Central memory CD8-positive, alpha-beta T cell (primary cell): ENCODE measurements around the gene FARP1.

Experiments used
- ATAC-seq: fragments of 150-1000 bp; cut with Tn5 transposase; replicated peaks from 2 replicates; pipeline ENCODE4 v1.10.0; 2022; ENCODE audit warnings: mild to moderate bottlenecking, moderate FRiP score, moderate number of reproducible peaks; ENCODE audit not compliant: poor library complexity, severe bottlenecking; ENCODE audit errors: extremely low read depth
- DNase-seq, 2 donors: peaks; one replicate each; pipeline ENCODE4 v3.0.0; 2021; ENCODE audit warnings: low spot score in 2 of 2
- H3K27ac Mint-ChIP-seq: one replicate; pipeline ENCODE4 v1.8.0; 2022; ENCODE audit warnings: low read depth, mild to moderate bottlenecking, moderate library complexity, mixed read lengths
- H3K27me3 Mint-ChIP-seq: one replicate; pipeline ENCODE4 v1.8.0; 2022; ENCODE audit warnings: mixed read lengths
- H3K36me3 Mint-ChIP-seq: one replicate; pipeline ENCODE4 v1.8.0; 2022; ENCODE audit warnings: mild to moderate bottlenecking, moderate library complexity, mixed read lengths; ENCODE audit not compliant: insufficient read depth
- H3K4me1 Mint-ChIP-seq: one replicate; pipeline ENCODE4 v1.8.0; 2022; ENCODE audit warnings: mixed read lengths
- H3K4me3 Mint-ChIP-seq: one replicate; pipeline ENCODE4 v1.8.0; 2022; ENCODE audit warnings: mild to moderate bottlenecking, moderate library complexity, mixed read lengths
- H3K9me3 Mint-ChIP-seq: one replicate; pipeline ENCODE4 v1.8.0; 2022; ENCODE audit warnings: mixed read lengths

The FARP1 gene, protein sequence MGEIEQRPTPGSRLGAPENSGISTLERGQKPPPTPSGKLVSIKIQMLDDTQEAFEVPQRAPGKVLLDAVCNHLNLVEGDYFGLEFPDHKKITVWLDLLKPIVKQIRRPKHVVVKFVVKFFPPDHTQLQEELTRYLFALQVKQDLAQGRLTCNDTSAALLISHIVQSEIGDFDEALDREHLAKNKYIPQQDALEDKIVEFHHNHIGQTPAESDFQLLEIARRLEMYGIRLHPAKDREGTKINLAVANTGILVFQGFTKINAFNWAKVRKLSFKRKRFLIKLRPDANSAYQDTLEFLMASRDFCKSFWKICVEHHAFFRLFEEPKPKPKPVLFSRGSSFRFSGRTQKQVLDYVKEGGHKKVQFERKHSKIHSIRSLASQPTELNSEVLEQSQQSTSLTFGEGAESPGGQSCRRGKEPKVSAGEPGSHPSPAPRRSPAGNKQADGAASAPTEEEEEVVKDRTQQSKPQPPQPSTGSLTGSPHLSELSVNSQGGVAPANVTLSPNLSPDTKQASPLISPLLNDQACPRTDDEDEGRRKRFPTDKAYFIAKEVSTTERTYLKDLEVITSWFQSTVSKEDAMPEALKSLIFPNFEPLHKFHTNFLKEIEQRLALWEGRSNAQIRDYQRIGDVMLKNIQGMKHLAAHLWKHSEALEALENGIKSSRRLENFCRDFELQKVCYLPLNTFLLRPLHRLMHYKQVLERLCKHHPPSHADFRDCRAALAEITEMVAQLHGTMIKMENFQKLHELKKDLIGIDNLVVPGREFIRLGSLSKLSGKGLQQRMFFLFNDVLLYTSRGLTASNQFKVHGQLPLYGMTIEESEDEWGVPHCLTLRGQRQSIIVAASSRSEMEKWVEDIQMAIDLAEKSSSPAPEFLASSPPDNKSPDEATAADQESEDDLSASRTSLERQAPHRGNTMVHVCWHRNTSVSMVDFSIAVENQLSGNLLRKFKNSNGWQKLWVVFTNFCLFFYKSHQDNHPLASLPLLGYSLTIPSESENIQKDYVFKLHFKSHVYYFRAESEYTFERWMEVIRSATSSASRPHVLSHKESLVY

DNA sequence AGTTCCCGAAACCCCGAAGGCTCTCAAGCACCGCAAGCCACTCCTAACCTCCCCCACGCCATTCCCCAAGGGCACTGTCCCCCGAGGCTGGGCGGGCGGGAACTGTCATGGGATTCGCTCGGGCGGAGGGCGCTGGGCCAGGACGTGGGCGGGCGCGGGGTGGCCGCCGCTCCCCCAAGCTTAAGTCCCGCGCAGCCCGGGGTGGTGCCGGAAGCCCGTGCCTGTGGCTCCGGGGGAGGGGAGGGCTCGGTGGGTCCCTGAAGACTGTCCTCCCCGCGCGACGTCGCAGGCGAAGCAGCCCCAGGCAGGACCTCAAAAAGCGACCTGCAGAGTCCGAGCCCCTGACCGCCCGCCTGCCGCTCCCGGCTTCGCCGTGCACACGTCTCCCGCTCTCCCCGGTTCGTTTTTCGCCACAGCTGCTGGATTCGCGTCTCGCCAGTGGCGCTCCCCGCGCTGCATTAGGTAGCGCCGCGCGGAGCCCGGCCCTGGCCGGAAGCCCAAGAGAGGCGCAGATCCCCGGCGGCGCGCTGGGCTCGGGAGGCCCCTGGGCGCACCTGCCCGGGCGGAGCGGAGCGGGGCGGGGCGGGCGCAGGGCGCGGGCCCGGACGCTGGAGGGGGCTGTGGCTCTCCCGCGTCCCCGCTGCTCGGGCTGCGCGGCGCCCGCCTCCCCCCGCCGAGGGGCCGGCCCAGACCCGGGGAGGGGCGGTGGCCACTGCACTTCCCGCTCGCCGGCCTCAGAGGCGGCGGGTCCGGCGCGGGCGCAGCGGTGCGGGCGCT is at the start of gene FARP1:
Gene FARP1 (plus strand): TSS at position 715 of the 777 bp plus-strand sequence. CDS start 70,149 bp downstream, outside the sequence.
- ATAC-seq (peak; percentile 26), DNase-seq (no peak)
- Mint-ChIP-seq H3K4me3 (peak within 1 kb of the TSS; percentile 64), H3K36me3 (no peaks in the 10 kb centered on the region), H3K4me1 (peaks cover 4% of the 10 kb centered on the region), H3K9me3 (no peaks in the 10 kb centered on the region), H3K27me3 (peaks cover 68% of the 10 kb centered on the region), H3K27ac (no peak within 1 kb of the TSS)

DNA sequence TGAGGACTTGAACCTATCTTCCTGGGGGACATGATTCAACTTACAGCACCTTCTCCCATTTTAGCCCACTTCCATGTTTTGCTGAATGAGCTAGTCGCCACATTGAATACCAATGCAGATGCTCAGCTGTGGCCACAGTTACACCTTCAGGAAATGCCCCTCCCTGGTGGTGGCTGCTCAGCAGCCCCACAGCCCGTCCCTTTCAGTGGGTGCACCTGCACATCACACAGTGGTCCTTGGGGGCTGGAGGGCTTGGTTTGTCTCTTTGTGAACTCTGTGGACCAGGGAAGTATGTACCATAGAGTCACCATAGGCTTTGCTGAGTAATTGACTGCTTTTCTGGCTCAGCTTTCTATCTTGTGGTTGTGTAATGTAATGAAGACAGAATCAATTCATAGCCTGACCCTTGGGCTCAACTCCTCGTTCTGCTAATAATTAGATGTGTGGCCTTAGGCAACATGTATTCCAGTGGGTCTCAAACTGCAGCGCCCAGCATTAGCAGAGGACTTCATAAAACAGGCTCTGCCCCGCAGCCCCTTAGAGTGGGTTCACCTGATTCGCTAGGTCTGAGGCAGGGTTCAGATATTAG is 48.1 kb upstream of the FARP1 start:
- Mint-ChIP-seq H3K27ac (no peak overlapping the region), H3K4me1 (no peaks in the 10 kb centered on the region), H3K27me3 (peaks cover 35% of the 10 kb centered on the region), H3K4me3 (no peak overlapping the region), H3K36me3 (no peaks in the 10 kb centered on the region), H3K9me3 (peaks cover 5% of the 10 kb centered on the region)
- ATAC-seq (no peak), DNase-seq (no peak)

DNA sequence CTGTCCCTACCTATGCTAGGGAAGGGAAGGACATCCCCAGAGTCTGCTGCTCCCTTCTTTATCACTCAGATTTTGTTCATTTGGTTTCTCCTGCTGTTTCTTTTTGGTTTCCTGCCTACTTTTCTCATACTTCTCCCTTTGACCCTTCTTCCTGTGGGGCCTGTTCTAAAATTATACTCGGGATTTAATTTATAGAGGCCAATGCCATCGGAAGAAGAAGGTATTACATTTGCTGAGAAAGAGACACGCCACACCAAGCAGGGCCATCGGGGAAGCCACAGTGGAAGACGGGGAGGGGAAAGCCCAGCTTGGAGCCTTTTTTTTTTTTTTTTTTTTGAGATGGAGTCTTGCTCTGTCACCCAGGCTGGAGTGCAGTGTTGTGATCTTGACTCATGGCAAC is 46.8 kb upstream of the FARP1 start:
- DNase-seq: no peak
- Mint-ChIP-seq H3K4me1 (no peaks in the 10 kb centered on the region), H3K4me3 (no peak overlapping the region), H3K36me3 (no peaks in the 10 kb centered on the region), H3K9me3 (peaks cover 5% of the 10 kb centered on the region), H3K27me3 (peaks cover 35% of the 10 kb centered on the region), H3K27ac (no peak overlapping the region)
- no peak for ATAC-seq

DNA sequence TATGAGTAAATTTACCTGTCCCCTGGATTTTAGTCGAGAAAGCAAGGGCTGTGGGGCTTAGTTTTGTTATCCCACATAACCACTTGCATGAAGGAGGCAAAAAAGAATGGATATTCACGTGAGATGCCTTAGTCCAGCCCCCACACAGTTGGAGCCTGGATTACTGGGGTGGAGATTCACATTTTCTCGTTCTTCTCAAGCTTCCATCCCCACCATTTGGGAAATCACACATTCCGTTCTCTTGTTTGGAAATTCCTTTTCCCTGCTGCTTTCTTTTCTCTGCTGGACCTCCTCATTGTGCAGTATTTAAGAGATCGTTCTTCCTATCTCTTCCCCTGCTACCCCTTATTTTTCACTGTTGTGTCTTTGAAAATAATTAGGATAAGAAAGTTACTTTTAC is 45.1 kb upstream of the FARP1 start:
- H3K27me3 Mint-ChIP-seq: peaks cover 35% of the 10 kb centered on the region
- H3K27ac Mint-ChIP-seq: no peak overlapping the region
- no peaks in the 10 kb centered on the region for H3K4me1 Mint-ChIP-seq
- H3K9me3 Mint-ChIP-seq: peaks cover 3% of the 10 kb centered on the region
- DNase-seq: no peak
- no peaks in the 10 kb centered on the region for H3K36me3 Mint-ChIP-seq
- H3K4me3 Mint-ChIP-seq: no peak overlapping the region
- no peak for ATAC-seq

DNA sequence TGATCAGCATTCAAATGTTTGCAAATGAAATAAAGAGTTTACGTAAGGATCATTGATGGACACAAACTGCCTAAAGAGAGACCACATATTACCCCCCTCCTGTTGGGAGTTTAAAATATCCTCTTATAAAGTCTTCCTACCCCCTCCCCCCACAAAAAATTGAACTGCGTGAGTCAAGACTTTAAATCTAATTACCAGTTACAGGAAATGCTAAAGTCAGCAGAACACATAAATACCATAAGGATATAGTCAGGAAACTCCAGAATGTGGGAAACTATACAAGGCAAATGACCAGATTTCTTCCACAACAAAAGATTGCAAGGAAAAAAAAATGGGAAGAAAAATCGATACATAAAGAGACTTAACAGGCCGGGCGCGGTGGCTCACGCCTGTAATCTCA is 44.4 kb upstream of the FARP1 start:
- H3K9me3 Mint-ChIP-seq: no peaks in the 10 kb centered on the region
- peaks cover 35% of the 10 kb centered on the region for H3K27me3 Mint-ChIP-seq
- ATAC-seq (no peak), DNase-seq (no peak)
- no peaks in the 10 kb centered on the region for H3K36me3 Mint-ChIP-seq
- H3K4me3 Mint-ChIP-seq: no peak overlapping the region
- no peak overlapping the region for H3K27ac Mint-ChIP-seq
- H3K4me1 Mint-ChIP-seq: no peaks in the 10 kb centered on the region

DNA sequence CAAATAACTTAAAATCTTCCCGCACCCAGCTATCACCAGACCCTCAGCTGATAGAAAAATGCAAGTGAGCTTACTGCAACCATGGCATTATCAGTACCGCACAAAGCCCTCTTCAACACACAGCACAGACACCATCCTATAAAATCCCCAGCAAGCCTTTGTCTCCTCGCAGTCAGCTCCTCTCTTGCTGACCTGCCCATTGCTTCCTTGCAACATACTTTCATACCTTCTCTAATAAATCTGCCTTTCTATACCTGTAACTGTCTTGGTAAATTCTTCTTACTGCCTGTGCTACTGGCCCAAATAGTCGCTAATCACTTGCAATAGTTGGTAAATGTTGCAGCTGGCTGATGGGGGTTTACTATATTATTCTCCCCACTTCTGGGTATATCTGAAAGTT is 43.3 kb upstream of the FARP1 start:
- no peak overlapping the region for H3K4me3 Mint-ChIP-seq
- H3K27me3 Mint-ChIP-seq: peaks cover 35% of the 10 kb centered on the region

DNA sequence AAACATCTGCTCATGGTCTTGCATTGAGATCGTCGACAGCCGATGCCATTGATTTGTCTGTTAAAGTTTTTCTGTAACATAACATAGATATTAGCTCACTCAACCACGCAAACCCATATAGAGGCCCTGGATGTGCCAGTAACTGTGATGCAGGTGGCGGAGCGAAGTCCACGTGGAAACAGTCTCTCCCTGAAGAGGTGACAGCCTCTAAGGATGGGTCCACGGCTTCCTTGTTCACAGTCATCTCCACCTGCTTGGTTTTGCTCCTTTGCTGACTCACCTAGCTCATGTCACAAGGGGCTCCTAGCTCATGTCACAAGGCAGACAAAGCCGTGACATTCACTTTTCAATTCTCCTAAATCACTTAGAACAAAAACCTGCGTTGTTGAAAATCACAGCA is 42.4 kb upstream of the FARP1 start:
- H3K27me3 Mint-ChIP-seq: peaks cover 31% of the 10 kb centered on the region
- no peaks in the 10 kb centered on the region for H3K4me1 Mint-ChIP-seq
- no peaks in the 10 kb centered on the region for H3K9me3 Mint-ChIP-seq
- no peak overlapping the region for H3K4me3 Mint-ChIP-seq
- DNase-seq: no peak
- H3K36me3 Mint-ChIP-seq: no peaks in the 10 kb centered on the region
- ATAC-seq: no peak
- H3K27ac Mint-ChIP-seq: no peak overlapping the region

More for the DNA sequence above, 43.3 kb upstream of the FARP1 start:
- no peak for DNase-seq
- Mint-ChIP-seq H3K4me1 (no peaks in the 10 kb centered on the region), H3K27ac (no peak overlapping the region), H3K9me3 (no peaks in the 10 kb centered on the region), H3K36me3 (no peaks in the 10 kb centered on the region)
- no peak for ATAC-seq

DNA sequence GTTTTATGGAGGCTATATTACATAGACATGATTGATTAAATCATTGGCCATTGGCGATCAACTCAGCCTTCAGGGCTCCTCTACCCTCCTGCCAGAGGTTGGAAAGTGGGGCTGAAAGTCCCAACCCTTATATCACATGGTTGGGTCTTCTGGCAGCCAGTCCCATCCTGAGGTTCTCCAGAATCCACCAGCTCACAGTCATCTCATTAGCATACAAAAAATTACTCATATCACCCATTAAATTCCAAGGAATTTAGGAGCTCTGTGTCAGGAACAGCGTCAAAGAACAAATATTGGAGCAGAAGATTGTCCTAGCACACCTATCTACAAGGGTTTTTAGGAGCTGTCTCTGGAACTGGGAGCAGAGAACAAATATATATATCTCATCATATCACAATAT is 39.4 kb upstream of the FARP1 start:
- DNase-seq (no peak), ATAC-seq (no peak)
- H3K27me3 Mint-ChIP-seq: peaks cover 5% of the 10 kb centered on the region
- H3K4me1 Mint-ChIP-seq: no peaks in the 10 kb centered on the region
- H3K9me3 Mint-ChIP-seq: no peaks in the 10 kb centered on the region
- no peak overlapping the region for H3K4me3 Mint-ChIP-seq
- H3K36me3 Mint-ChIP-seq: peaks cover 1% of the 10 kb centered on the region
- no peak overlapping the region for H3K27ac Mint-ChIP-seq

DNA sequence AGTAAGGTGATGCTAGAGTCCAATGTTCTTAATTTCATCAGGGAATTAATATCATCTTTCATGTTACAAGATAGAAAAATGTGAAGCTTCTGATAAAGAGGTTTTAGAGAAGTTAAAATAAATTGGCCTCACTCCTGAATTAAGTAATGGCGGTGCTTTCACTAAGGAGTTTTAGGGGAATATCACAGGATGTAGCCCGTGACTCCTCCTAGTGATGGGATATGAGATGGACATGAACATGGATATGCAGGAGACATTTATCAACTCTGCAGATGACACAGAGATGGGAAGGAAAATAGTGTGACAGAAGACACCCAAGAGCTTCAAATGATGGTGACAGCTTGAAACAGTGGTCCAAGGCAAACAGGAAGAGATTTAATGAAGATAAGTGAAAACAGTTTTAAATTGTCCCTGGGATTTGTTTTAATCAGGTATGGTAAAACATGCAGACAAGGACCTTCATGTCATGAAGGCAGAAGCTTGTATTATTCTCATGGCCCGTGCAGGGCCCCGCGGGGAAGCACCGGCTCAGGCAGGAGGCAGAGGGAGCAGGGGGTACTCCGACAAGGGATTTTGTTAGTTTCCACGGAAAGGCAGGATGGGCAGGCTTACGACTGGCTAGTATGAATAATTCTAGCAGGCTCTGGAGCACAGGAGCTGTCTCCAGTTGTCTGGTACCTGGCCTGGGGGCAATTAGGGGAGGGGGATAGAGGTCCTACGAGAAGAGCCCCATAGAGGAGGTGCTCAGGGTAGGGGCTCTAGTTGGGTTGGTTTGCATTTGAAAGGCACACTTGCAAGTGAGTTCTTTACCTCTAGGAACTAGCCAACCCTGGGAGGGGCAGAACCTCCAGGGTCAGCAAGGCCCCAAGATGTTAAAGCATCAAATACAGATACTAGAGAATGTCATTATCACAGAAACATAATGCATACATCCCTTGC is 38.7 kb upstream of the FARP1 start:
- H3K27me3 Mint-ChIP-seq: no peaks in the 10 kb centered on the region

DNA sequence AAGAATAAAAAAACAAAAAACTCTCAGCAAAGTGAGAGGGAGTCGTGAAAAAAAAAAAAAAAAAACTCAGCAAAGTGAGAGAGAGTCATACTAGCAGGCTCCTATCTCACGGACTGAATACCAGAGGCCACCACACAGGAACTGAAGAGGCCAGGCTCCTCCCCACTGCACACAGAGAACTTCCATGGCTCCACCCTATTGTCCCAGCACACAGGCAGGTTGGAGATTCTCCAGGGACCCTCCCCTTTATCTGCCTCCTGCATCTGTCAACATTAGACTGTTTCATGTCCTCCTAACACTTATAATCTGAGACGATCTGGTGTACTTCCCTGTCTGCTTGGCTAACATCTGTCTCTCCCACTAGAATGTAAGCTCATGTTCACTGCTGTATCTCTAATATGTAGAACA is 37.0 kb upstream of the FARP1 start:
- ATAC-seq (no peak), DNase-seq (no peak)
- Mint-ChIP-seq H3K27ac (no peak overlapping the region), H3K36me3 (peaks cover 1% of the 10 kb centered on the region), H3K9me3 (no peaks in the 10 kb centered on the region), H3K4me3 (no peak overlapping the region), H3K27me3 (no peaks in the 10 kb centered on the region), H3K4me1 (no peaks in the 10 kb centered on the region)

More for the DNA sequence above, 38.7 kb upstream of the FARP1 start:
- Mint-ChIP-seq H3K4me1 (no peaks in the 10 kb centered on the region), H3K36me3 (peaks cover 1% of the 10 kb centered on the region), H3K4me3 (no peak overlapping the region), H3K9me3 (no peaks in the 10 kb centered on the region), H3K27ac (no peak overlapping the region)
- DNase-seq (no peak), ATAC-seq (no peak)

DNA sequence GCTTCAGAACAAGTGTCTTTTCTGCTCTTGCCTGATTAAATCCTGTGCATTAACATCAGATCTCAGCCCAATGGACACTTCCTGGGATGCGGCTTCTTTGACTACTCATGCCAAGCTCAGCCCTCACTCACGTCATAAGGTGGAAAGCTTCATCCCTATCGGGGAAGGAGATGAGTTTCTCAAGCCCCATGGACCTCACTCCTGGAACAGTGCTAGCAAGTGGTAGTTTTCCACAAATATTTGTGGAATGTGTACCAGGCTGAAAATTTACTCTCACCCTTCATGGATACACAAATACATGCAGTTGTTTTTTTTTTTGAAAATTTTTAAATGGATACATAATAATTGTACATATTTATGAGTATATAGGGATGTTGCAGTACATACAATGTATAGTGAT is 34.6 kb upstream of the FARP1 start:
- H3K4me3 Mint-ChIP-seq: no peak overlapping the region
- ATAC-seq: no peak
- no peak for DNase-seq
- H3K27ac Mint-ChIP-seq: no peak overlapping the region
- H3K4me1 Mint-ChIP-seq: no peaks in the 10 kb centered on the region
- H3K9me3 Mint-ChIP-seq: no peaks in the 10 kb centered on the region
- no peaks in the 10 kb centered on the region for H3K27me3 Mint-ChIP-seq
- H3K36me3 Mint-ChIP-seq: peaks cover 1% of the 10 kb centered on the region
